Glomerular visceral epithelial cell (primary cell): ENCODE measurements around the gene IFTAP.
"Not testable (repeated sequence)": the region's sequence is repeated elsewhere in the genome, so short reads cannot be mapped to it uniquely, and the experiment has no call there.

Experiments used
- DNase-seq: peaks from one replicate; pipeline ENCODE4 v3.0.0-alpha.2; 2016; ENCODE audit errors: extremely low spot score

Gene IFTAP

GRCh38 chr11:36638556-36638955 is 44.3 kb downstream of the IFTAP start:
- DNase-seq = no peak

DNA sequence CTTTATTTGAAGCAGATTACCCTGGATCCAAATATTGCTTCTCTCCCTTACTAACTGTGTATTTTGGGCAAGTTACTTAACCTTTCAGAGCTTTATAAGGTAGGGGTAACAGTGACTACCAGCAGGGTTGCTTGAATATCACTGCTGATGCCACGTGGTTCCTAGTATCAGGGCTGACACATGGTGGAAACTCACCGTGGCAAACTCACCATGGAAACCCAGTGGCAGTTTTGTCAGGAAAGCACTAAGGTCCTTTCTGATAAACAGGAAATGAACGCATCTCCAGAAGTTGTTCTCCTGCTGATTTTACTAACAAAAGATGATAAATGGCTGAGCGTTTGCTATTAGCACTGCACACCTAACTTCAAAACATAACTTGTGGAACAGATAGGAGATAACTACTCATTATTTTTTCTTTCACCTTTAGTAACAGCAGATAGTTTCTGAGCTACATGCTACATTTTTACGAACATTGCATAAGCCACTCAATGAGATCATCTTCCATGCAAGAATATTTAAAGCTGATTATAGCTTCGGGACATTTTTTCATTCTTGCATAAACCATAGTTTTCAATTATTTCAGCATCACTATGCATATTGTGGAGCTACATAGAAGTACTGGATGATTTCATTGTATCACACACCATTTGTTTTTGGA is 63.4 kb downstream of the IFTAP start:
- DNase-seq = no peak

- DNase-seq = not testable (repeated sequence)
These were observed 67.1 kb downstream of the IFTAP start for GRCh38 chr11:36661359-36661758.

GRCh38 chr11:36672815-36673450 is 78.6 kb downstream of the IFTAP start:
- peak; percentile 52 for DNase-seq

DNA sequence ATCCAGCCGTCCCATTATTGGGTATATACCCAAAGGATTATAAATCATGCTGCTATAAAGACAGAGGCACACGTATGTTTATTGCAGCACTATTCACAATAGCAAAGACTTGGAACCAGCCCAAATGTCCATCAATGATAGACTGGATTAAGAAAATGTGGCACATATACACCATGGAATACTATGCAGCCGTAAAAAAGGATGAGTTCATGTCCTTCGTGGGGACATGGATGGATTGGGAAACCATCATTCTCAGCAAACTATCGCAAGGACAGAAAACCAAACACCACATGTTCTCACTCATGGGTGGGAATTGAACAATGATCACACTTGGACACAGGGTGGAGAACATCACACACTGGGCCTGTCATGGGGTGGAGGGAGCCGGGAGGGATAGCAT is 85.2 kb downstream of the IFTAP start:
- DNase-seq = not testable (repeated sequence)

DNA sequence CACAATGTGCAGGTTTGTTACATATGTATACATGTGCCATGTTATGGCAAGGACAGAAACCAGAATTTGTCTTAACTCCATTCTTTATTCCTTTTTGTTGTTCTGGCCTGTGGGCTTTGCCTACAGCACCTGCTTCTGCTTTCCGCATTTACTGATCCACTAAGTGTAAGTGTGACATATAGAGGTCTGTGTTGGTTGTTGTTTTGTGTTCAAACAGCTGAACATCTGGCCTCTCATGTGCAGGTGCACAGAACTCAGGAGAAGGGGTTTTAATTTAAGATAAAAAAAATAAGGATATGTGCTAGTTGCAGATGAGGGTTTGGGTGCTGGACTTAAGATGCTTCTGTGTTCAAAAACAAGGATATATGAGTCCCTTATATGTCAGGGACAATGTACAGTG is 89.5 kb downstream of the IFTAP start:
- DNase-seq = no peak

DNA sequence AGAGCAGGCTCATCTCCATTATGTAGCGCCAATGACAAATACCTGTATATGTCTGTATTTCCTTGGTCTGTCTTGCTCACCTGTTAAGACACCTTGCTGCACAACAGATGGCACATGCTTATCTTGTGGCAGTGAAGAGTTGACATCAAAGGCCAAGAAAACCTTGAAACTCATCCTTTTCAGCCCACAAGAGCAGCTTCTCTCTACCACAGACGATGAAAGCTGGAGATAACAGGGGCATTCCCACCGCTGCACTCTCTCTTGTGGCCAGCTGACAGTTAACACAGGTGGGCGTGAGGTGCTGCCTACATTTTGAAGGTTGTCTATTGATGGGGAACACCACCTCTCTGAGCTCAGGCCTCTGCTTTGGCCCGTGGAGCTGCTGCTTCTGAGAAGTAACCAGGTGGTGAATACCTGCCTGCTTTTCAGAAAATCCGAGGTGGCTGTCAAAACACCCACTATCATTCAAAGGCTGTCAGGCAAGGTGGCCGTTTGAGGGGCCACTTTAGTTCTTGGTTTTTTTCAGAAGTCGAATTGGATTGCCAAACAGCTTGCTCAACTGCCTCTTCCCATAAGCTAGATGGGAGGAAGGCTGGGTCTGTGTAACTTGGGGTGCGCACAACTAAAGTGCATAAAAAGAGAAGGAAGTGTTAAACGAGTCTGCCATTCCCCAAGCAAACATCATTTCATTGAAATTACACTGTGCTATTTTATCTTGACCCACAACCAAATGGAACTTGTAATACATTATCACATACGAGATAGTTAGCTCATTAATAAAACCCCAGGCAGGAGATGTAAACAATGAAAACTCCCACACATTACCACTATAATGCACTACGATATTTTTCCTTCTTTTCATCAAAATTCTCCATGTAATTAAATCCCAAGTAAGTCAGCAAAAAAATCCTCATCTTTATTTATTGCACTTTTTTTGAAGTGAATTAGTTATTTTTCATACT is 90.8 kb downstream of the IFTAP start:
- DNase-seq = no peak

DNA sequence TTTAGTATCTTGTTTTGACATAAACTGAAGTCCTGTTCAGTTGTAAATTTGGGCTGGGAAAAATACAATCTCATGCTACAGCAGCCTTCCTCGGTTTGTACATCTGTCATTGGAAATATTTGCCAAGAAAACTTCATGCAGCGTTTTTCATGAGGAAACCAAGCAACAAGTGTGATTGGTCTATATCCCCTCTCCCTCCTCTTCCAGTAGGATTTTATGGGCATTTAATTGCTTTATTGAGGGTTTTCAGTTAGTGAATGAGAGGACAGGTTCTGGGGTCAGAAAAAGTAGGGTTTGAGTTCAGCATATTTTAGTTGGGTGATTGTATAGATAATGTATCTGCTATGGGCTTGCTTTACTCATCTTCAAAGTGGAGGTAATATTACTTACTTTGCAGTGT is 93.8 kb downstream of the IFTAP start:
- DNase-seq = no peak

GRCh38 chr11:36688571-36689291 is 94.4 kb downstream of the IFTAP start:
- no peak for DNase-seq

DNA sequence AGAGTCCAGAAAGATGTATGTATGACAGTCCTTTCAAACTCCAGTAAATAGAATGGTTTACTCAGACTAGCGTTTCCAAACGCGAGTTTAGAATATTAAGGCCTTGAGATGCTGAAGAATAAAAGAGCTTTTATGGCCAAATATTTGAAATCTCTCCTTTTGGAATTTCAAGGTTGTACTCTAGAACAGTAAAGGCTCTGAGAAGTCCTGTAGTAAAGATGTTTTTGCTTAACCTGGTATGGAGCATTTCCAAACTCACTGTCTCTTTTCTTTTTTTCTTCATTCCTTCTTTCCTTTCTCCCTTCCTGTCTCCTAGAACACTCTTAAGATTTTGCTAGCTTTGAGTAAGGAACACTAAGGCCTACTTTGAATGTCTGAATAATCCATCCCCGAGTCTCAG is 95.1 kb downstream of the IFTAP start:
- DNase-seq = no peak

GRCh38 chr11:36692704-36693103 is 98.4 kb downstream of the IFTAP start:
- no peak for DNase-seq

GRCh38 chr11:36693139-36693843 is 99.0 kb downstream of the IFTAP start:
- DNase-seq = no peak

- DNase-seq = no peak
These were observed 100.8 kb downstream of the IFTAP start for GRCh38 chr11:36695111-36695510.

- no peak for DNase-seq
These were observed 101.3 kb downstream of the IFTAP start for GRCh38 chr11:36695571-36695970.

- DNase-seq = no peak
These were observed 102.2 kb downstream of the IFTAP start for GRCh38 chr11:36696550-36696949.

GRCh38 chr11:36699271-36699670 is 105.0 kb downstream of the IFTAP start:
- DNase-seq = no peak

DNA sequence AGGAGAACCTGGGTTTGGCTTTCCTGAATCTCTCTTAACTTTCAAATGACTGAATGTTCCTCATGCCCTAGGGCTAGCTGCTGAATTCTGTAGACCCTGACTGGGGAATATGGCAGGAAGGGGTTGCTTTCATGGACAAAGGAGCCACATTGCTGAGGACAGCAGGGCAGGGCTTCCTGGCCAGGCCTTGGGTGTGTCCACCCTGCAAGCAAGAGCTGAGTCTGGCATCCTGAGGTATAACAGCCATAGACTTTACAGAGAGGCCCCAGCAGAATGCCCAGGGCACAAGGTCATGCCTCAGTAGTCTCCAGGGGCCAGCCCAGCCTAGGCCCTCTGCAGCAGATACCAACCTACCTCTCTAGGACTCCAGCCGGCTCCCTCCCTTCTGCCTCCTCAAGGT is 105.9 kb downstream of the IFTAP start:
- DNase-seq = no peak

DNA sequence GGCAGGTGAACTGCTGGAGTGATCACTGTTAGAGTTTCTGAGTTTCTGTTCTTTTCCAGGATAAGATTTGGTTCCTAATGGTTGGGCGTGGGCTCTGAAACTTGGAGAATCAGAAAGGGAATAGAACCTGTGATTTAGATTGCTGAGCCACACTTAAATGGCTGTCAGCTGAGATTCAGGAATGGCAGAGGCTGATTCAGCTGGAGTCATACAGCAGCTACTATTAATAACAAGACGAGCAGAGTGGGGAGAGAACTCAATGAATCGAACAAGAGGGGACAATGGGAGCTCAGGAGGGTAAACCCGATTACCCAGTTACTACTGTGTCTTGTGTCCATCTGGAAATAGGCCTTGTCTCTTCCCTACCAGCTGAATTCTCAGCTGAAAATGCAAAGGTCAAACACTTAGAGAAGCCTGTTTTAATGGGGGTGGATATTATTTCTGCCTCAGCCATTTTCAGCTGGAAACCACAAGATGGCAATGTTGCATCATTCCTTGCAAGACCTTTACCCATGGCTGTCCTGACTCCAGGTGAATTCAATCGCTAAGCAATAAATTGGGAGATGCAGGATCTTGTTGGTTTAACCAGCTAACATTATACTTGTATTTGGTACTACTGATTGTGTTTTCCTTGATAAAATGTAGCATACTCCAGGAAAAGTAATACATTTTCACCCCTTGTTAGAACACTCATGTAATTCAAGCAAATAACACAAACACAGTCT is 108.2 kb downstream of the IFTAP start:
- DNase-seq = peak; percentile 62

GRCh38 chr11:36703055-36703404 is 108.7 kb downstream of the IFTAP start:
- no peak for DNase-seq
